ENCODE measurements around the gene CMIP.

CMIP gene

DNA sequence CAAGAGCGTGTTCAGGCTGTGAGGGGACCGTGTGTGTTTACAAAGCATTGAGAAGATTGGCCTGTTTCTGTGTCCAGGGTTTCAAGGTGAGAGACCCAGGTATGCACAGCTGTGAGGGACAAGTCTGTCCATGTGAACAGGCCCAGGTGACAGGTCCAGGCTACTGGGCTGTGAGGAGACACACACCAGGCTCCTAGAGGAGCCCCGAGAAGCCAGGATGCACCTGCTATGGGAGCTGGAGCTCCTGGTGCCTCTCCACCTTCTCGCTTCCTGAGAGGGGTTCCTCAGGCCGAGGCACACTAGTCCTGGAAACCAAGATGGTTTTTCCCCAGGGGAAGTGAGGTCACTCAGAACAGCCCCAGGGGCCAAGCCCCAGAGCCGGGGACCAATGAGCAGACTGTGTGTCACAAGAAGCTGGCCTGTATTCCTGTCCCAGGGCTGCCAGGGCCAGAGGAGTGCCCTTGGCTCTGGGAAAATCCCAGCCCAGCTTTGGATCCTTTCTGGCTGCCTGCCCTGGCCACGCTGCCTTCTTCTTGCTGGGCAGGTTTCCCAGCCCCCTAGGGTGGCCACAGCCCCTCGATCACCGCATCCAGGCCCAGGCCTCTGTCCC is 181.0 kb downstream of the CMIP start:
- Mint-ChIP-seq H3K36me3 (ENCODE audit: insufficient read depth) (peaks cover 3% of the 10 kb centered on the region), H3K4me1 (ENCODE audit: low read depth in 2 of 2) (peaks cover 4% of the 10 kb centered on the region in 2 donors), H3K9me3 (no peaks in the 10 kb centered on the region), H3K4me3 (no peak overlapping the region), H3K27ac (no peak overlapping the region), H3K27me3 (no peaks in the 10 kb centered on the region)
- DNase-seq (no peak), ATAC-seq (replicated peaks) (no peak)

GRCh38 chr16:81626181-81626674 is 181.6 kb downstream of the CMIP start:
- H3K36me3 Mint-ChIP-seq (ENCODE audit: insufficient read depth) = peaks cover 3% of the 10 kb centered on the region
- no peak overlapping the region for H3K4me3 Mint-ChIP-seq
- H3K27me3 Mint-ChIP-seq = no peaks in the 10 kb centered on the region
- peak; percentile 40 for ATAC-seq (replicated peaks)
- H3K27ac Mint-ChIP-seq = no peak overlapping the region
- no peak for DNase-seq
- peaks cover 6 to 7% of the 10 kb centered on the region in 2 donors for H3K4me1 Mint-ChIP-seq (ENCODE audit: low read depth in 2 of 2)
- H3K9me3 Mint-ChIP-seq = no peaks in the 10 kb centered on the region

- Mint-ChIP-seq H3K4me1 (ENCODE audit: low read depth in 2 of 2) (peaks cover 9 to 12% of the 10 kb centered on the region in 2 donors), H3K27ac (no peak overlapping the region)
Observed at GRCh38 chr16:81627024-81627423, 182.4 kb downstream of the CMIP start.

GRCh38 chr16:81627729-81628244 is 183.2 kb downstream of the CMIP start:
- no peaks in the 10 kb centered on the region for H3K27me3 Mint-ChIP-seq
- peaks cover 7% of the 10 kb centered on the region for H3K36me3 Mint-ChIP-seq (ENCODE audit: insufficient read depth)
- no peak overlapping the region for H3K4me3 Mint-ChIP-seq
- no peaks in the 10 kb centered on the region for H3K9me3 Mint-ChIP-seq
- no peak for DNase-seq
- peaks cover 17 to 20% of the 10 kb centered on the region in 2 donors for H3K4me1 Mint-ChIP-seq (ENCODE audit: low read depth in 2 of 2)
- ATAC-seq (replicated peaks) = no peak
- no peak overlapping the region for H3K27ac Mint-ChIP-seq

More at GRCh38 chr16:81627024-81627423, 182.4 kb downstream of the CMIP start:
- DNase-seq (no peak), ATAC-seq (replicated peaks) (no peak)
- H3K4me3 Mint-ChIP-seq = no peak overlapping the region
- no peaks in the 10 kb centered on the region for H3K9me3 Mint-ChIP-seq
- no peaks in the 10 kb centered on the region for H3K36me3 Mint-ChIP-seq (ENCODE audit: insufficient read depth)
- no peaks in the 10 kb centered on the region for H3K27me3 Mint-ChIP-seq

DNA sequence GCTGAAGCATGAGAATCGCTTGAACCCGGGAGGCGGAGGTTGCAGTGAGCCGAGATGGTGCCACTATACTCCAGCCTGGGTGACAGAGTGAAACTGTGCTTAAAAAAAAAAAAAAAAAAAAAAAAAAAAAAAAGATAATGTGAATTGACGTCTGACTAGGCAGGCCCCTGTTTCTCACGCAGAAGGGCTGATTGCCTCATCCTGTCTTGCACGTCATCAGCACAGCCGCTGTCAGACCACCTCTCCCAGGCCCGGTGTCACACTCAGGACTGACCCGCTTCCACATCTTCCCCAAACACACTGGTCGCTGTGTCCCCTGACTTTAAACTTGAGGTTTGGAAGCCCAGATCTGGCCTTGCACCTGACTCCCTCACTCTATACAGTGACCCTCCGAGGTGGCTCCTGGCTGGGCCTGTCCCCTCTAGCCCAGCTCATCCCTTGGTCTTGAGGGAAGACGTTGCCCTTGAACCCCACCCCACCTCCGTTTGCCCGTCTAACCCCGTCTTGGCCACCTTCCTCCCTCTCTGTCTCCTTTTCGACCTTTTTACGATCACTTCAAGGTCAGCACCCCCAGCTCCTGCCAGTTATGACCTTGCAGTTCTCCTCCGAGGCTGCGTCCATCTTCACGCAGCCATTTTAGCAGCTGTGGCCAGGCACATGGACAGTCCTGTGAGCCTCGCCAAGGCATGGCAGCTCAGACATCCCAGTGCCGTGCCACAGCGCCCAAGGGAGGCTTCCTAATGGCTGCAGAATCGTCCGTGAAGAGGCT is 184.6 kb downstream of the CMIP start:
- no peak overlapping the region for H3K4me3 Mint-ChIP-seq
- H3K4me1 Mint-ChIP-seq (ENCODE audit: low read depth in 2 of 2) = peaks cover 28 to 32% of the 10 kb centered on the region in 2 donors
- H3K9me3 Mint-ChIP-seq = no peaks in the 10 kb centered on the region
- ATAC-seq (replicated peaks) (no peak), DNase-seq (no peak)
- H3K36me3 Mint-ChIP-seq (ENCODE audit: insufficient read depth) = peaks cover 14% of the 10 kb centered on the region
- H3K27ac Mint-ChIP-seq = peak overlapping the region; percentile 23 to 61
- no peaks in the 10 kb centered on the region for H3K27me3 Mint-ChIP-seq

- DNase-seq (no peak), ATAC-seq (replicated peaks) (no peak)
- Mint-ChIP-seq H3K27me3 (no peaks in the 10 kb centered on the region), H3K4me3 (no peak overlapping the region), H3K4me1 (ENCODE audit: low read depth in 2 of 2) (peaks cover 30 to 35% of the 10 kb centered on the region in 2 donors), H3K36me3 (ENCODE audit: insufficient read depth) (peaks cover 14% of the 10 kb centered on the region), H3K9me3 (no peaks in the 10 kb centered on the region), H3K27ac (peak overlapping the region; percentile 96 to 98)
Observed at GRCh38 chr16:81629896-81630634, 185.5 kb downstream of the CMIP start.

GRCh38 chr16:81630635-81631031 is 186.0 kb downstream of the CMIP start:
- ATAC-seq (replicated peaks) = no peak
- Mint-ChIP-seq H3K4me1 (ENCODE audit: low read depth in 2 of 2) (peaks cover 29 to 41% of the 10 kb centered on the region in 2 donors), H3K27ac (peak overlapping the region; percentile 96 to 98), H3K27me3 (no peaks in the 10 kb centered on the region), H3K36me3 (ENCODE audit: insufficient read depth) (peaks cover 14% of the 10 kb centered on the region), H3K4me3 (peak overlapping the region in 1 of 2 donors; percentile 2), H3K9me3 (no peaks in the 10 kb centered on the region)
- no peak for DNase-seq

GRCh38 chr16:81632392-81633146 is 188.0 kb downstream of the CMIP start:
- peaks cover 32 to 50% of the 10 kb centered on the region in 2 donors for H3K4me1 Mint-ChIP-seq (ENCODE audit: low read depth in 2 of 2)
- H3K9me3 Mint-ChIP-seq = no peaks in the 10 kb centered on the region
- peak overlapping the region; percentile 68 to 79 for H3K4me3 Mint-ChIP-seq
- no peaks in the 10 kb centered on the region for H3K27me3 Mint-ChIP-seq
- ATAC-seq (replicated peaks) (peak; percentile 94), DNase-seq (peak; percentile 58 to 72 (median 62))
- H3K36me3 Mint-ChIP-seq (ENCODE audit: insufficient read depth) = peaks cover 17% of the 10 kb centered on the region
- H3K27ac Mint-ChIP-seq = peak overlapping the region; percentile 96 to 98

DNA sequence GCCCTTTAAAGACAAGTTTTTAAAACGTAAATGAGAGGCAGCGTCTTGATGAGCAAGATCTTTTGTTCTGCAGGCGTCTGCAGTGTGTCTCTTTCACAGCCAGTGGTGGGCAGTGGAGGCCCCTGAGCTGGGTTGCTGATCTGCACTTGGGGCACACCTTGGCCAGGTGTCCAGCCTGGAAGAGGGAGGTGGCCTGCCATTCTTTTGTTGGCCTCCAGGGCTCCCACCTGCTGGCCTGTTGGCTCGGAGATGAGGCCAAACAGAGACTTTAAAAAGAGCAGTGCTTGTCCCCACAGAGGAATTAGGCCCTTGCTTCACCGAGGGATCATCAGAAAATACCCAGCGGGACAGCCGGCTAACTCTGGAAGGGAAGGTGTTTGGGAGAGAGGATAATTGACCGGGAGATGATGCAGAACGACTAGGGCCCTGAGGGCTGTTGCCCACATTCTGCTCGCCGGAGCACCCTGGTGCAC is 188.6 kb downstream of the CMIP start:
- Mint-ChIP-seq H3K27ac (peak overlapping the region; percentile 96 to 98), H3K9me3 (no peaks in the 10 kb centered on the region), H3K4me1 (ENCODE audit: low read depth in 2 of 2) (peaks cover 35 to 53% of the 10 kb centered on the region in 2 donors), H3K36me3 (ENCODE audit: insufficient read depth) (peaks cover 17% of the 10 kb centered on the region), H3K4me3 (peak overlapping the region; percentile 68 to 79), H3K27me3 (no peaks in the 10 kb centered on the region)
- ATAC-seq (replicated peaks) (no peak), DNase-seq (no peak)

DNA sequence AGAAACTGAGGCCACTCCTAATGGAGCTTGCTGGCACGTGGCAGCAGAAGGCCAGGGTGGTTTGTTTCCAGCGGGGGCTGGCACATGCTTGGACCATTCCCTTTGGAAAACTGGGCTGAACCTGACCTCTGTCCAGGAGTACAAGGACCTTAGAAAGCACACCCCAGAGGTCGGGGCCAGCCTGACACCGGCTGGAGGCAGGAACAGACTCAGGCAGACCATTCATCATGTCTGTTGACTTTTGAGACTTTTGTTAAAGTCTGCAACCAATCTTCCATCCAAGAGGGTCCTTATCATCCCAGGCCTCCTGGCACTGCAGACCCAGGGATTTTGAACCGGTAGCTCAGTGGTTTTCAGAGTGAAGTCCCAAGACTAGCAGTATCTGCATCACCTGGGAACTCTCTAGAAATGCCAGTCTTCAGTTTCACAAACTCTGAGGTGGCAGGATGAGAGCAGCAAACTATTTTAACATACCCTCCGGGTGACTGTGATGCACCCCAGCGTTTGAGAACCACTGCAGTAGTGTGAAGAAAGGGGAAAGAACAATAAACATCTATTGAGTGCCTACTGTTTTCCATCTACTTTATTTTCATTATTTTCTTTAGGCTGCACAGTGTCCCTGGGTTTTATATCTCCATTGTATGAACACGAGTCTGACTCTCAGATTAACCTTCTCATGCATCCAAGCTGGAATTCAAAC is 189.2 kb downstream of the CMIP start:
- ATAC-seq (replicated peaks) (no peak), DNase-seq (no peak)
- Mint-ChIP-seq H3K27me3 (no peaks in the 10 kb centered on the region), H3K4me3 (peak overlapping the region; percentile 68 to 79), H3K9me3 (no peaks in the 10 kb centered on the region), H3K36me3 (ENCODE audit: insufficient read depth) (peaks cover 17% of the 10 kb centered on the region), H3K4me1 (ENCODE audit: low read depth in 2 of 2) (peaks cover 36 to 57% of the 10 kb centered on the region in 2 donors), H3K27ac (peak overlapping the region; percentile 96 to 98)

DNA sequence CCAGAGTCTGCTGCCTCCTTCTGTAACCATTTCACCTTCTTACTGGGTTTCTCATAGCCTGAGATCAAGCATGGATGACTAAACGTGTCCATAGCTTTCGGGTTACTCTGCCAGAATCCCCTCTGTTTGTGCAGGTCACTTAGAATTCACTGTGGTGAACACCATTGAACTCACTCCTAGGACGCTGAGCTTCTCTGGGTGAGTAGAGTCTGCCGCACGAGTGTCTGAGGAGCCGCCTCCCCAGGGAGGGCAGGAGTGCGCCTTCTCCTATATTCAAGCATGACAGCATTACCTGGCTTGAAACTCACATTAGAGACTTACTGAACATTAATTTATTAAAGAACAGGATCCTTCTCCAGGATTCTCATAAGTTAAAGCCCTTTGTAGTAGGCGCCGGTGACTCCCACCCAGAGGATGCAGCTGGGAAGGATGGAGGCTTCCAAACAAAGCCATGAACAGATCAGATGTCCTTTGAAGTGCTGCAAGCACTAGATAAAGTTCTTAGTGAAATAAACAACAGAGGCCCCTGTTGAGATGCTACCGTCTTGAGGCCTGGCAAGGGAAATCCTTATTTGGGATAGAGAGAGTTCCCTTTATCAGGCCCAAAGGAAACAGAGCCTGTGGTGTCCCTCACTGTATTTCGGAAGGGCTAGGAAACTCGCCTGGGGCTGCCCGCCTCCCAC is 189.9 kb downstream of the CMIP start:
- H3K4me1 Mint-ChIP-seq (ENCODE audit: low read depth in 2 of 2) = peaks cover 35 to 53% of the 10 kb centered on the region in 2 donors
- DNase-seq (no peak), ATAC-seq (replicated peaks) (no peak)
- peak overlapping the region; percentile 41 to 68 for H3K4me3 Mint-ChIP-seq
- H3K27me3 Mint-ChIP-seq = no peaks in the 10 kb centered on the region
- peak overlapping the region; percentile 63 to 98 for H3K27ac Mint-ChIP-seq
- H3K36me3 Mint-ChIP-seq (ENCODE audit: insufficient read depth) = peaks cover 17% of the 10 kb centered on the region
- no peaks in the 10 kb centered on the region for H3K9me3 Mint-ChIP-seq

Data from effector memory CD8-positive, alpha-beta T cell (primary cell).